OCI-LY1 (cell line): ENCODE results near the gene S1PR1.

ENCODE experiments used
- EZH2 ChIP-seq: fragments of 200-600 bp; sonication (generic), shearing (Covaris generic); IDR thresholded peaks from 2 replicates; pipeline ENCODE4 v1.8.0; 2017; ENCODE audit warnings: borderline replicate concordance, mixed run types, mild to moderate bottlenecking, antibody characterized with exemption, low read length, moderate library complexity, mixed read lengths
- TF ChIP-seq, protein P1 (sequence below): fragments of 200-600 bp; sonication (generic), shearing (Covaris generic); IDR thresholded peaks from 2 replicates; pipeline ENCODE4 v1.5.1; 2017; ENCODE audit warnings: mild to moderate bottlenecking, antibody characterized with exemption, low read length, moderate library complexity, mixed read lengths

DNA sequence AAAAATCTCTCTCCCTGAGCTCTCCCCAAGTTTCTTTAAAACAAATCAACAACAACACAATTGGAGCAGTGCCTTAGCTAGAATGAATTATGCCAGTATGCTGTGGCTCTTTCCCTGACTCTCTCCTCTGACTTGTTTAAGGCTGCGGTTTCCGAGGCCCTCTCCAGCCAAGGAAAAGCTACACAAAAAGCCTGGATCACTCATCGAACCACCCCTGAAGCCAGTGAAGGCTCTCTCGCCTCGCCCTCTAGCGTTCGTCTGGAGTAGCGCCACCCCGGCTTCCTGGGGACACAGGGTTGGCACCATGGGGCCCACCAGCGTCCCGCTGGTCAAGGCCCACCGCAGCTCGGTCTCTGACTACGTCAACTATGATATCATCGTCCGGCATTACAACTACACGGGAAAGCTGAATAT, 1.9 kb downstream of the S1PR1 start:
- TF ChIP-seq, protein P1, sequence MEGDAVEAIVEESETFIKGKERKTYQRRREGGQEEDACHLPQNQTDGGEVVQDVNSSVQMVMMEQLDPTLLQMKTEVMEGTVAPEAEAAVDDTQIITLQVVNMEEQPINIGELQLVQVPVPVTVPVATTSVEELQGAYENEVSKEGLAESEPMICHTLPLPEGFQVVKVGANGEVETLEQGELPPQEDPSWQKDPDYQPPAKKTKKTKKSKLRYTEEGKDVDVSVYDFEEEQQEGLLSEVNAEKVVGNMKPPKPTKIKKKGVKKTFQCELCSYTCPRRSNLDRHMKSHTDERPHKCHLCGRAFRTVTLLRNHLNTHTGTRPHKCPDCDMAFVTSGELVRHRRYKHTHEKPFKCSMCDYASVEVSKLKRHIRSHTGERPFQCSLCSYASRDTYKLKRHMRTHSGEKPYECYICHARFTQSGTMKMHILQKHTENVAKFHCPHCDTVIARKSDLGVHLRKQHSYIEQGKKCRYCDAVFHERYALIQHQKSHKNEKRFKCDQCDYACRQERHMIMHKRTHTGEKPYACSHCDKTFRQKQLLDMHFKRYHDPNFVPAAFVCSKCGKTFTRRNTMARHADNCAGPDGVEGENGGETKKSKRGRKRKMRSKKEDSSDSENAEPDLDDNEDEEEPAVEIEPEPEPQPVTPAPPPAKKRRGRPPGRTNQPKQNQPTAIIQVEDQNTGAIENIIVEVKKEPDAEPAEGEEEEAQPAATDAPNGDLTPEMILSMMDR: peak; percentile 95
- no peak for TF ChIP-seq EZH2
